ENCODE results near the gene DSE. TPM values are rescaled to one million over a fixed set of nuclear protein-coding genes. Genes with fewer than 3 reads are reported as not detected.
A peak's percentile ranks its signal among the peaks of the same experiment; 100 is the strongest.

DSE gene
- total RNA-seq, 1 experiment from 2014 or later, result 86.5 TPM

DNA sequence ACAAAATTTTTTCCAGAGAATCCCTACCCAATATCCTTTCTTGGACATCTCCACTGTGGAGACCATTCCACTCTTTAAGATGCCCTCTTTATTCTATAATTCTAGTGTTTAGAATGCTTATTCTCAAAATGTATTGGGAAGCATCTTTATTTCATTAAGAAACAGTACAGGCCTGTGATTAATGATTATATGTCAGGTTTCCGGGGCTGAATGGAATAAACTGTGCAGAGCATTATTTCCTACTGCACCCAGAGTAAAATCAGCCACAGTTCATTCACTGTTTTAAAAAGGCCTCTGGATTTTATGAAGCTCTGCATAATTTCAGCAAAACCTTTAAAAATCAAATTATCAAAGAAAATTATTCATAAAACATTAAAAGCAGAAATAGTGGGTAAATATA lies 42.6 kb downstream of the DSE start:
- TF ChIP-seq, protein P1, sequence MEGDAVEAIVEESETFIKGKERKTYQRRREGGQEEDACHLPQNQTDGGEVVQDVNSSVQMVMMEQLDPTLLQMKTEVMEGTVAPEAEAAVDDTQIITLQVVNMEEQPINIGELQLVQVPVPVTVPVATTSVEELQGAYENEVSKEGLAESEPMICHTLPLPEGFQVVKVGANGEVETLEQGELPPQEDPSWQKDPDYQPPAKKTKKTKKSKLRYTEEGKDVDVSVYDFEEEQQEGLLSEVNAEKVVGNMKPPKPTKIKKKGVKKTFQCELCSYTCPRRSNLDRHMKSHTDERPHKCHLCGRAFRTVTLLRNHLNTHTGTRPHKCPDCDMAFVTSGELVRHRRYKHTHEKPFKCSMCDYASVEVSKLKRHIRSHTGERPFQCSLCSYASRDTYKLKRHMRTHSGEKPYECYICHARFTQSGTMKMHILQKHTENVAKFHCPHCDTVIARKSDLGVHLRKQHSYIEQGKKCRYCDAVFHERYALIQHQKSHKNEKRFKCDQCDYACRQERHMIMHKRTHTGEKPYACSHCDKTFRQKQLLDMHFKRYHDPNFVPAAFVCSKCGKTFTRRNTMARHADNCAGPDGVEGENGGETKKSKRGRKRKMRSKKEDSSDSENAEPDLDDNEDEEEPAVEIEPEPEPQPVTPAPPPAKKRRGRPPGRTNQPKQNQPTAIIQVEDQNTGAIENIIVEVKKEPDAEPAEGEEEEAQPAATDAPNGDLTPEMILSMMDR (IDR thresholded peaks at IDR 0.05; ENCODE audit: unreplicated experiment), result no peak
- Mint-ChIP-seq H3K4me1 (ENCODE audit: insufficient read depth, unreplicated experiment) (peaks cover 32% of the 10 kb centered on the region), H3K27ac (ENCODE audit: low read depth, unreplicated experiment) (no peak overlapping the region), H3K9me3 (ENCODE audit: unreplicated experiment) (no peaks in the 10 kb centered on the region), H3K27me3 (ENCODE audit: insufficient read depth, unreplicated experiment) (no peaks in the 10 kb centered on the region), H3K36me3 (ENCODE audit: insufficient read depth, unreplicated experiment) (peaks cover 16% of the 10 kb centered on the region), H3K4me3 (ENCODE audit: unreplicated experiment) (no peak overlapping the region)
- intact Hi-C loops (cut with micrococcal nuclease), result no loop called here
- CTCF ChIA-PET, result interaction anchor here (0.9 to 1.2 kb wide), 4 partner anchors 8 to 301 kb away, joined by 3 read pairs; no protein-coding TSS in a partner anchor
- POLR2A ChIA-PET, result interaction anchor here (0.6 to 2.8 kb wide), 2 partner anchors 13 to 267 kb away, joined by 3 to 7 read pairs; no protein-coding TSS in a partner anchor
- no TSS peak for BruUV-seq (replicated peaks)
- no peak for DNase-seq (ENCODE audit: unreplicated experiment)

- BruUV-seq (replicated peaks), result no TSS peak
- Mint-ChIP-seq H3K4me3 (ENCODE audit: unreplicated experiment) (no peak overlapping the region), H3K36me3 (ENCODE audit: insufficient read depth, unreplicated experiment) (peaks cover 16% of the 10 kb centered on the region), H3K9me3 (ENCODE audit: unreplicated experiment) (no peaks in the 10 kb centered on the region), H3K4me1 (ENCODE audit: insufficient read depth, unreplicated experiment) (peaks cover 16% of the 10 kb centered on the region), H3K27me3 (ENCODE audit: insufficient read depth, unreplicated experiment) (no peaks in the 10 kb centered on the region), H3K27ac (ENCODE audit: low read depth, unreplicated experiment) (no peak overlapping the region)
- DNase-seq (ENCODE audit: unreplicated experiment), result no peak
- TF ChIP-seq, protein P1 (IDR thresholded peaks at IDR 0.05; ENCODE audit: unreplicated experiment), result no peak
- intact Hi-C loops (cut with micrococcal nuclease), result no loop called here
- ChIA-PET CTCF (interaction anchor here (1.0 to 2.6 kb wide), 4 partner anchors 16 to 130 kb away, joined by 3 to 9 read pairs (median 4); no protein-coding TSS in a partner anchor), POLR2A (interaction anchor here (0.8 to 2.9 kb wide), 3 partner anchors 15 to 51 kb away, joined by 4 to 14 read pairs (median 6); no protein-coding TSS in a partner anchor)
These were observed 46.9 kb downstream of the DSE start for GRCh38 chr6:116417661-116418060.

GRCh38 chr6:116419069-116419786 lies 48.5 kb downstream of the DSE start:
- H3K9me3 Mint-ChIP-seq (ENCODE audit: unreplicated experiment), result no peaks in the 10 kb centered on the region
- H3K27ac Mint-ChIP-seq (ENCODE audit: low read depth, unreplicated experiment), result peak overlapping the region; percentile 84
- BruUV-seq (replicated peaks), result no TSS peak
- H3K27me3 Mint-ChIP-seq (ENCODE audit: insufficient read depth, unreplicated experiment), result no peaks in the 10 kb centered on the region
- peaks cover 18% of the 10 kb centered on the region for H3K4me1 Mint-ChIP-seq (ENCODE audit: insufficient read depth, unreplicated experiment)
- TF ChIP-seq, protein P1 (IDR thresholded peaks at IDR 0.05; ENCODE audit: unreplicated experiment), result no peak
- H3K36me3 Mint-ChIP-seq (ENCODE audit: insufficient read depth, unreplicated experiment), result peaks cover 22% of the 10 kb centered on the region
- POLR2A ChIA-PET, result interaction anchor here (0.6 to 3.9 kb wide), 8 partner anchors 8 to 139 kb away, joined by 3 to 23 read pairs (median 6); partner anchors contain the start of genes DSE and TSPYL1
- CTCF ChIA-PET, result interaction anchor here (0.5 to 1.4 kb wide), 6 partner anchors 116 to 237 kb away, joined by 3 to 7 read pairs (median 4); partner anchors contain the start of gene TSPYL1
- H3K4me3 Mint-ChIP-seq (ENCODE audit: unreplicated experiment), result no peak overlapping the region
- DNase-seq (ENCODE audit: unreplicated experiment), result peak; percentile 30
- intact Hi-C loops (cut with micrococcal nuclease), result no loop called here

GRCh38 chr6:116420341-116420740 lies 49.6 kb downstream of the DSE start:
- ChIA-PET CTCF (interaction anchor here (0.8 to 3.7 kb wide), 5 partner anchors 25 to 168 kb away, joined by 3 to 14 read pairs (median 4); no protein-coding TSS in a partner anchor), POLR2A (interaction anchor here (1.6 to 3.9 kb wide), 4 partner anchors 9 to 141 kb away, joined by 7 to 23 read pairs (median 16); partner anchors contain the start of genes DSE and TSPYL1)
- Mint-ChIP-seq H3K9me3 (ENCODE audit: unreplicated experiment) (no peaks in the 10 kb centered on the region), H3K27ac (ENCODE audit: low read depth, unreplicated experiment) (no peak overlapping the region), H3K36me3 (ENCODE audit: insufficient read depth, unreplicated experiment) (peaks cover 16% of the 10 kb centered on the region), H3K4me1 (ENCODE audit: insufficient read depth, unreplicated experiment) (peaks cover 21% of the 10 kb centered on the region), H3K27me3 (ENCODE audit: insufficient read depth, unreplicated experiment) (no peaks in the 10 kb centered on the region), H3K4me3 (ENCODE audit: unreplicated experiment) (no peak overlapping the region)
- DNase-seq (ENCODE audit: unreplicated experiment), result no peak
- BruUV-seq (replicated peaks), result no TSS peak
- intact Hi-C loops (cut with micrococcal nuclease), result no loop called here
- TF ChIP-seq, protein P1 (IDR thresholded peaks at IDR 0.05; ENCODE audit: unreplicated experiment), result no peak

All from MCF 10A (cell line).